Right lobe of liver (tissue), 4 donors: ENCODE results near the gene ZSCAN22.

ENCODE experiments used
- POLR2A ChIP-seq: fragments of 450-650 bp; IDR thresholded peaks from one replicate; pipeline ENCODE4 v1.6.1; 2017; ENCODE audit warnings: antibody characterized with exemption, mild to moderate bottlenecking
- TF ChIP-seq, protein P1 (sequence below), 4 donors: fragments of 200-600 bp in 3 of 4; fragments of 450-650 bp in 1 of 4; IDR thresholded peaks; one replicate each; pipeline versions ENCODE4 v1.5.1 to v1.8.0; 2016 to 2022; ENCODE audit warnings: antibody characterized with exemption in 4 of 4, mild to moderate bottlenecking in 2 of 4
- donor health status: DM: no; HTN: no; CAD: no.
- donor health status: DM: no; HTN: no; CAD: no.
- donor health status: DM: no; HTN: yes; CAD: no.

DNA sequence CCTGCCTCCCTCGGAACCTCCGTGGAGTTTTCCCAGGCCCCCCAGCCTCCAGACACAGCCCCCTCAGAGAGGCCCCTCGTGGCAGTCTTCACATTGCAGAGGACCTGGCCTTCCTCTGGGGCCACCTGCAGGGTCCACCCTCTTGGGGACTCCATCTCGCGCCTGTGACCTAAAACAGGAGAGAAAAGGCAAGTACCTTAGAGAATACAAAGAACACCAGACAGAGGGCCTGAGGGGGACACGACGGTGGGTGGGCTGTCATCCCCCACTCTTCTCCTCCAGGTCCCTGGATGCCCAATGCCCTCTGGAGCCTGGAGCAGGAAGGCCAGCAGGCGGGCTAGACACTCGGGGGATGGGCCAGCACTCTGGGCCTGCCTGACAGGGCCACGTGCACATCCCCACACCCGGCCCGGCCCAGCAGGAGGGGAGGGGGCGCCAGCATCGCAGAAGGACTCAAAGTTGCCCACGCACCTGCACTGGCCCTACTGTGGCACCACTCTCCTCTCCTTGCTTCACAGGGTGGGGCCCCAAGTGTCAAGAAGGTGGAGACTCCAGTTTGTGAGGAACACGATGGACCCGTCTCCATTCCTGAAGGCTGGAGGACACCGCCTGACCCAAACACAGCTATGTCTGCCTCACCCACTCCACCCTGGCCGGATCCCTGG lies 30.8 kb downstream of the ZSCAN22 start:
- TF ChIP-seq POLR2A, result no peak
- TF ChIP-seq, protein P1, sequence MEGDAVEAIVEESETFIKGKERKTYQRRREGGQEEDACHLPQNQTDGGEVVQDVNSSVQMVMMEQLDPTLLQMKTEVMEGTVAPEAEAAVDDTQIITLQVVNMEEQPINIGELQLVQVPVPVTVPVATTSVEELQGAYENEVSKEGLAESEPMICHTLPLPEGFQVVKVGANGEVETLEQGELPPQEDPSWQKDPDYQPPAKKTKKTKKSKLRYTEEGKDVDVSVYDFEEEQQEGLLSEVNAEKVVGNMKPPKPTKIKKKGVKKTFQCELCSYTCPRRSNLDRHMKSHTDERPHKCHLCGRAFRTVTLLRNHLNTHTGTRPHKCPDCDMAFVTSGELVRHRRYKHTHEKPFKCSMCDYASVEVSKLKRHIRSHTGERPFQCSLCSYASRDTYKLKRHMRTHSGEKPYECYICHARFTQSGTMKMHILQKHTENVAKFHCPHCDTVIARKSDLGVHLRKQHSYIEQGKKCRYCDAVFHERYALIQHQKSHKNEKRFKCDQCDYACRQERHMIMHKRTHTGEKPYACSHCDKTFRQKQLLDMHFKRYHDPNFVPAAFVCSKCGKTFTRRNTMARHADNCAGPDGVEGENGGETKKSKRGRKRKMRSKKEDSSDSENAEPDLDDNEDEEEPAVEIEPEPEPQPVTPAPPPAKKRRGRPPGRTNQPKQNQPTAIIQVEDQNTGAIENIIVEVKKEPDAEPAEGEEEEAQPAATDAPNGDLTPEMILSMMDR (IDR thresholded peaks at IDR 0.05), result no peak
